Upper lobe of right lung (tissue), 1 donor: ENCODE results near the gene FHOD3. TPM values are rescaled to one million over a fixed set of nuclear protein-coding genes. Genes with fewer than 3 reads are reported as not detected.

Experiments
- ATAC-seq: fragments of 200-7000 bp; cut with Tn5 transposase; one replicate; pipeline ENCODE4 v1.9.1; 2020; ENCODE audit warnings: mild to moderate bottlenecking, moderate library complexity
- DNase-seq: peaks from one replicate; pipeline ENCODE4 v3.0.0-alpha.2; 2020
- H3K27ac ChIP-seq: fragments of 200-600 bp; one replicate; pipeline ENCODE4 v1.8.0; 2022
- H3K27me3 ChIP-seq: fragments of 200-600 bp; one replicate; pipeline ENCODE4 v1.8.0; 2022; ENCODE audit warnings: mild to moderate bottlenecking
- H3K36me3 ChIP-seq: fragments of 200-600 bp; one replicate; pipeline ENCODE4 v1.8.0; 2022
- H3K4me1 ChIP-seq: fragments of 200-600 bp; one replicate; pipeline ENCODE4 v1.8.0; 2022
- H3K4me3 ChIP-seq: fragments of 200-600 bp; one replicate; pipeline ENCODE4 v1.8.0; 2022; ENCODE audit warnings: mild to moderate bottlenecking
- H3K9me3 ChIP-seq: fragments of 200-600 bp; one replicate; pipeline ENCODE4 v1.8.0; 2022
- intact Hi-C: fragments of 100-400 bp; cut with DNase I; formaldehyde crosslinking; loops from one replicate; pipeline ENCODE4 v1.11.0; 2022
- total RNA-seq: library from RNA; stranded (reverse); fragmentation: NEBNext Ultra II Directional; extraction: Animal tissue kit (Norgen Biotek cat#: 25700); gene quantifications from one replicate; pipeline ENCODE4 v1.2.1, GENCODE V29; 2021
- TF ChIP-seq, protein P1 (sequence below): fragments of 200-600 bp; IDR thresholded peaks from one replicate; pipeline ENCODE4 v1.8.0; 2022; ENCODE audit warnings: antibody characterized with exemption
- donor health status: DM: no; HTN: yes; CAD: no; lungs with severe emphysema.

FHOD3 gene
- total RNA-seq, 1 donor from 2014 or later: 1.9 TPM

DNA sequence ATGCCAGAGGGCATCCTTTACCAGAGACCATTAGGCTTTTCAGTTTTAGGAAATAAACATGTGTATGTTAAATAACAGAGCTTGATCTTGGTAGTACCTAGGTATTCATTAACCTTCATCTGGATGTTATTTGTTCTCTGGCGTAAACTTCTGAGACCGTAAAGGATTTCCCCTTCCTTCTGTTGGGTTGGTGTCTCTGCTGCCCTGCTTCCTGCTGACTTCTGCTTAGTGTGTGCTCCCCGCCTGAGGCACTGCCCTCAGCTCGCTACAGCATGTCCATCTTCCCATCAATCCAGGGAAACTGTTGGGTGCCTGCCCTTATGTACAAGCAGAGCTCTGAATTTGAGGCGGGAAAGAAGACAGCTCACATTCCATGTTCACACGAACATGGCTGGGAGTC, 353.4 kb downstream of the FHOD3 start:
- Histone ChIP-seq H3K27me3 (no peaks in the 10 kb centered on the region), H3K4me1 (no peaks in the 10 kb centered on the region), H3K9me3 (no peaks in the 10 kb centered on the region), H3K27ac (no peak overlapping the region), H3K36me3 (no peaks in the 10 kb centered on the region), H3K4me3 (no peak overlapping the region)
- no peak for DNase-seq
- TF ChIP-seq, protein P1, sequence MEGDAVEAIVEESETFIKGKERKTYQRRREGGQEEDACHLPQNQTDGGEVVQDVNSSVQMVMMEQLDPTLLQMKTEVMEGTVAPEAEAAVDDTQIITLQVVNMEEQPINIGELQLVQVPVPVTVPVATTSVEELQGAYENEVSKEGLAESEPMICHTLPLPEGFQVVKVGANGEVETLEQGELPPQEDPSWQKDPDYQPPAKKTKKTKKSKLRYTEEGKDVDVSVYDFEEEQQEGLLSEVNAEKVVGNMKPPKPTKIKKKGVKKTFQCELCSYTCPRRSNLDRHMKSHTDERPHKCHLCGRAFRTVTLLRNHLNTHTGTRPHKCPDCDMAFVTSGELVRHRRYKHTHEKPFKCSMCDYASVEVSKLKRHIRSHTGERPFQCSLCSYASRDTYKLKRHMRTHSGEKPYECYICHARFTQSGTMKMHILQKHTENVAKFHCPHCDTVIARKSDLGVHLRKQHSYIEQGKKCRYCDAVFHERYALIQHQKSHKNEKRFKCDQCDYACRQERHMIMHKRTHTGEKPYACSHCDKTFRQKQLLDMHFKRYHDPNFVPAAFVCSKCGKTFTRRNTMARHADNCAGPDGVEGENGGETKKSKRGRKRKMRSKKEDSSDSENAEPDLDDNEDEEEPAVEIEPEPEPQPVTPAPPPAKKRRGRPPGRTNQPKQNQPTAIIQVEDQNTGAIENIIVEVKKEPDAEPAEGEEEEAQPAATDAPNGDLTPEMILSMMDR: no peak
- no peak for ATAC-seq
- intact Hi-C loops: no loop called here

DNA sequence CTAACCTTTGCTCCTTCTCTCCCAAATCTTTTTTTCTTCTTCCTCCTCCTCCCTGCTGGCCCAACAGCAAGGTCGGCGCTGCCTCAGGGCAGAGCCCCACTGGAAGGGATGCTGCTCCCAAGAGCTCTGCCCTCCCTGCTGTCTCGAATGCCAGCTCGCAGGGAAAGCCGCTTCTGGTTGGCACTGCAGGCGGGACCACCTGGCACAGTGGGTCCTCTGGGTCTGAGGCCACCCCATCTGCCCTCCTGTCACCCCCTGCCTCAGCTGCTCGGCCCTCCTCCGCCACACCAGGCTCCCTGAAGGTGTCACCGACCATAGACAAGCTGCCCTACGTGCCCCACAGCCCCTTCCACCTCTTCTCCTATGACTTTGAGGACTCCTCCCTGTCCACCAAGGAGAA, 355.0 kb downstream of the FHOD3 start:
- ATAC-seq (peak; percentile 29), DNase-seq (no peak)
- H3K27ac ChIP-seq: no peak overlapping the region
- no peaks in the 10 kb centered on the region for H3K27me3 ChIP-seq
- H3K9me3 ChIP-seq: no peaks in the 10 kb centered on the region
- H3K4me3 ChIP-seq: no peak overlapping the region
- H3K4me1 ChIP-seq: no peaks in the 10 kb centered on the region
- intact Hi-C loops: no loop called here
- TF ChIP-seq, protein P1: no peak
- no peaks in the 10 kb centered on the region for H3K36me3 ChIP-seq

DNA sequence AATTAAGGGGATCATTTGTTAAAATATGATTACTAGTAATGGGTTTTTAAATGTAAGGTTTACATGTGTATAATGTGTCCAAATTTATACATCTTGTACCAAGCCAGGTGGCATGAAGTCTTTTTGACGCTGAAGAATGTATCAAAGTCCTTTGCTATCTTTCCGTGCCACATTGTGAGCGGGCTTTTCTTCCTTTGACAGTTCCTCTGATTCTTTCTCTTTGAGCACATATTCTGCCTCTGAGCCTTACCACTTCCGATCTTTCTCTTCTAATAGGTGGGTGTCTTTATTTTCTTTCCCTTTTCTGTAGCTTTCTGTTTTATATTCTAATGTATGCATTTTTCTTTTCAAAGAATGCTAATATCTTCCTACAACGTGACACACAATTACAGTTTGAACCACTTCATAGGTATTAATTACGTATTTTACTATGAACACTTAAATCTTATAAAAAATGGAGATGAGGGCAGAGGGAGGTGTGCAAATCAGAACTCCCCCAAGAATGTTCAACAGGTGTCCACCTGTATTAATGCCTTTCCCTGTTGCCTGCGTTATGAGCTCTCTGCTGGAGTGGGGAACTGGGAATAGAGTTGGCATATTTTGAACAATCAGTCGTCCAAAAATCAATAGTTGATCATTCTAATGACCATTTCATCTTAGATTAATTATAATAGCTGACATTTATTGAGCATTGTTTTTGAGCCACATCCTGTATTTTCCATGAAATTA, 355.8 kb downstream of the FHOD3 start:
- Histone ChIP-seq H3K27ac (no peak overlapping the region), H3K36me3 (no peaks in the 10 kb centered on the region), H3K9me3 (no peaks in the 10 kb centered on the region), H3K27me3 (no peaks in the 10 kb centered on the region), H3K4me3 (no peak overlapping the region), H3K4me1 (no peaks in the 10 kb centered on the region)
- DNase-seq: no peak
- intact Hi-C loops: no loop called here
- TF ChIP-seq, protein P1: no peak
- no peak for ATAC-seq

DNA sequence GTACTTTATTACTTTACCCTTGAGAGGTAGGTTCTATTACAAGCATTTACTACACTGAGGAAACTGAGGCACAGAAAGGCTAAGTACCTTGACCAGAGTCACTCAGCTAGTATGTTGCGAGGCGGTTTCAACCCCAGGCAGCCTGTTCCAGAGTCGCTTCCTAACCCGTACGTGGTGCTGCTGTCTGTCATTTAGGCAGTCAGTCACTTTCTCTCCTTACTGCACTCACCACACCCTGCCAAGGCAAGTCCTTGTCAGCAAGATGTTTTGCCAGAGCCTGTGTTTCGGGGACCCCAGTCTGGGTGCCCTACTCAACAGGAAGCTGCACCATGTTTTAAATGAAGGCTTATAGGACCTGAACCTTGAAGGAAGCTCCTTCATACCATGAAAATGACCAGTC, 356.4 kb downstream of the FHOD3 start:
- TF ChIP-seq, protein P1: no peak
- H3K4me1 ChIP-seq: no peaks in the 10 kb centered on the region
- H3K36me3 ChIP-seq: no peaks in the 10 kb centered on the region
- intact Hi-C loops: no loop called here
- no peak overlapping the region for H3K27ac ChIP-seq
- DNase-seq (no peak), ATAC-seq (no peak)
- no peak overlapping the region for H3K4me3 ChIP-seq
- no peaks in the 10 kb centered on the region for H3K9me3 ChIP-seq
- H3K27me3 ChIP-seq: no peaks in the 10 kb centered on the region

DNA sequence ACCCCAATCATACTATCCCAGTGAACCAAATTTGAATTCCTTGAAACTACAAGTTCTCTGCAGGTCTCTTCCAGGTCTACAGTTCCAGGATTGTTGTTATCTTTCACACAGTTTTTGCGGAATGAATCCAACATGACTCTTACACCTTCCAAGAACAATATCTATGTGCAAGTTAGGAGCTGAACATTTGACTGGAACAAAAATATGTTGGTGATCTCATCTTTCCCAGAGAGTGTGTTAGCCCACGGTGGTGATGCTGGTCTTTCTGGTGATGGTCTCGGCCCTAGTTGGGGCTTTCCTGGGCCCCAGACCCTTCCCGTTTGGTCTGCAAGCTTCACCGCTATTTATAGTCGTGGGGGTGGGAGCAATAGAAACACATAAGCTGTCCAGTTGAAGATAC, 357.6 kb downstream of the FHOD3 start:
- ATAC-seq: no peak
- H3K27me3 ChIP-seq: no peaks in the 10 kb centered on the region
- H3K4me1 ChIP-seq: no peaks in the 10 kb centered on the region
- TF ChIP-seq, protein P1: no peak
- intact Hi-C loops: no loop called here
- H3K27ac ChIP-seq: no peak overlapping the region
- H3K36me3 ChIP-seq: no peaks in the 10 kb centered on the region
- no peaks in the 10 kb centered on the region for H3K9me3 ChIP-seq
- no peak overlapping the region for H3K4me3 ChIP-seq
- DNase-seq: no peak

DNA sequence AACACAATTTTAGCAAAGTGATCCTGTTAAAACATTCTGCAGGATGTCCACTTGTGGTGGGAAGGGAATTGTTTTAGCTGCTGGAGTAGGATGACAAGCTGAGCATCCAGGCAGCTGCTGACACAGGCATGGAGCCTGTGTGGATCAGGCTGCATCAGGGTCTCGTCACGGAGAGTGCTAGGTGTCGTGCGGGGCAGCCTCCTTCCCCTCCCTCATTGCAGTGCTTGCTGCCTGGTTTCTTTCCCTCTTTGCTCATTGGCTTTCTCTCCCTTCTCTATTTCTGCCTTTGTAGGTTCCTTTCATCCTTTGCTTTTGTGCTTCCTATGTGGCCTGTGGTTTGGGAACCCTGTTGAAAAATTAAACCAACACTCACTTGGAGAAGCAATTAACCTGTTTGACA, 358.4 kb downstream of the FHOD3 start:
- Histone ChIP-seq H3K4me3 (no peak overlapping the region), H3K36me3 (no peaks in the 10 kb centered on the region), H3K4me1 (no peaks in the 10 kb centered on the region), H3K9me3 (no peaks in the 10 kb centered on the region), H3K27ac (no peak overlapping the region), H3K27me3 (no peaks in the 10 kb centered on the region)
- ATAC-seq (no peak), DNase-seq (no peak)
- intact Hi-C loops: no loop called here
- TF ChIP-seq, protein P1: no peak
